Sigmoid colon (tissue), 7 donors: ENCODE results near the gene NSUN7. TPM values are rescaled to one million over a fixed set of nuclear protein-coding genes. Genes with fewer than 3 reads are reported as not detected.

Experiments
- DNase-seq: peaks from one replicate; pipeline ENCODE4 v3.0.0-alpha.2; 2019
- H3K27ac ChIP-seq, 4 donors: fragments of 200-600 bp; sonication (generic); one replicate each; pipeline ENCODE4 v1.5.1; 2016 to 2019; ENCODE audit warnings: mild to moderate bottlenecking in 1 of 4
- H3K27me3 ChIP-seq, 3 donors: fragments of 200-600 bp; sonication (generic); one replicate each; pipeline ENCODE4 v1.5.1; 2019; ENCODE audit warnings: mild to moderate bottlenecking in 1 of 3
- H3K36me3 ChIP-seq, 4 donors: fragments of 200-600 bp; sonication (generic); one replicate each; pipeline ENCODE4 v1.5.1; 2016 to 2019
- H3K4me1 ChIP-seq, 4 donors: fragments of 200-600 bp; sonication (generic); one replicate each; pipeline ENCODE4 v1.5.1; 2017 to 2019
- H3K4me3 ChIP-seq, 4 donors: fragments of 200-600 bp; sonication (generic); one replicate each; pipeline ENCODE4 v1.5.1; 2017 to 2019; ENCODE audit warnings: mild to moderate bottlenecking in 2 of 4, moderate library complexity in 1 of 4
- H3K9me3 ChIP-seq, 4 donors: fragments of 200-600 bp in 3 of 4; sonication (generic) in 3 of 4; one replicate each; pipeline versions ENCODE4 v1.5.1 to v1.6.1; 2013 to 2019
- EP300 ChIP-seq, 4 donors: sonication (generic); formaldehyde crosslinking; IDR thresholded peaks; one replicate each; pipeline ENCODE4 v1.6.1; 2017; ENCODE audit warnings: antibody characterized with exemption in 4 of 4
- POLR2A ChIP-seq, 2 donors: fragments of 450-650 bp; IDR thresholded peaks; one replicate each; pipeline ENCODE4 v1.6.1; 2016; ENCODE audit warnings: antibody characterized with exemption in 2 of 2, mild to moderate bottlenecking in 2 of 2, moderate library complexity in 2 of 2
- POLR2AphosphoS5 ChIP-seq, 4 donors: sonication (generic); formaldehyde crosslinking; IDR thresholded peaks; one replicate each; pipeline ENCODE4 v1.6.1; 2017; ENCODE audit warnings: antibody characterized with exemption in 4 of 4
- WGBS, 2 donors: extraction: QIAGEN DNeasy Blood & Tissue Kit; methylation state at CpG; one replicate each; pipeline ENCODE4 v1.1.7; 2013; 5-methylcytosine and 5-hydroxymethylcytosine counted together
- intact Hi-C: fragments of 100-400 bp; cut with DNase I; formaldehyde crosslinking; loops from one replicate; pipeline ENCODE4 v1.15.1; 2023
- polyA plus RNA-seq, 3 donors: library from polyadenylated mRNA; stranded (reverse); fragments of 200-250 nt; gene quantifications; one replicate each; pipeline ENCODE4 v1.2.3, GENCODE V29; 2013
- total RNA-seq, 4 donors: library from RNA; depleted of rRNA; stranded (reverse); fragments of >200 nt; gene quantifications; one replicate each; pipeline ENCODE4 v1.1.0, GENCODE V29; 2016
- TF ChIP-seq, protein P1 (sequence below), 4 experiments: fragments of 450-650 bp in 3 of 4; fragments of 200-600 bp in 1 of 4; IDR thresholded peaks; one replicate each; pipeline ENCODE4 v1.5.1; 2016 to 2019; ENCODE audit warnings: antibody characterized with exemption in 4 of 4, mild to moderate bottlenecking in 3 of 4, moderate library complexity in 2 of 4
- donor health status: healthy with polysubstance abuse.
- donor health status: Bipolar disorder and iron deficiency.
- donor health status: healthy.

The NSUN7 gene
- total and polyA plus RNA-seq, 7 donors, result 1.4 to 7.5 (median 3.6) TPM

DNA sequence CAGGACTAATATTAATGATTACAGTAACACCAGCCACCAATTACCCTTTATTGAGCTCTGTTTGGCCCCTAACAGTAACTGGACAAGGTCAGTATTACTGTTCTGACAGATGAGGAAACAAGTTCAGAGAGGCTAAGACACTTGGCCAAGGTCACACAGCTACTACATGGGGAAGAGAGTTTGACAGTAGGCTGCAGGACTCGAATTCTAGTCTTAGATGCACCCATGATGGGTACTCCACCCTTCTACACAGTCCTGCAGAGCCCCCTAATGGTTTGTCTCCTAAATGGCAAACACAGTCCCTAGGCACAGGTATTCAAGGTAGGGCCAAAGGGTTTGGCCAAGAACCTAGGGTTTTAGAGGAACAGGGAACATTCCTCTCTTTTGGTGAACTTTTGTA lies 93.9 kb downstream of the NSUN7 start:
- WGBS, 2 donors, result 88 to 100% methylated on average over 1 of the region's 1 CpG
- peaks cover 0 to 15% (median 3%) of the 10 kb centered on the region in 4 donors for H3K4me1 ChIP-seq
- H3K36me3 ChIP-seq, result no peaks in the 10 kb centered on the region
- no peaks in the 10 kb centered on the region for H3K27me3 ChIP-seq
- H3K4me3 ChIP-seq, result no peak overlapping the region
- TF ChIP-seq, protein P1, sequence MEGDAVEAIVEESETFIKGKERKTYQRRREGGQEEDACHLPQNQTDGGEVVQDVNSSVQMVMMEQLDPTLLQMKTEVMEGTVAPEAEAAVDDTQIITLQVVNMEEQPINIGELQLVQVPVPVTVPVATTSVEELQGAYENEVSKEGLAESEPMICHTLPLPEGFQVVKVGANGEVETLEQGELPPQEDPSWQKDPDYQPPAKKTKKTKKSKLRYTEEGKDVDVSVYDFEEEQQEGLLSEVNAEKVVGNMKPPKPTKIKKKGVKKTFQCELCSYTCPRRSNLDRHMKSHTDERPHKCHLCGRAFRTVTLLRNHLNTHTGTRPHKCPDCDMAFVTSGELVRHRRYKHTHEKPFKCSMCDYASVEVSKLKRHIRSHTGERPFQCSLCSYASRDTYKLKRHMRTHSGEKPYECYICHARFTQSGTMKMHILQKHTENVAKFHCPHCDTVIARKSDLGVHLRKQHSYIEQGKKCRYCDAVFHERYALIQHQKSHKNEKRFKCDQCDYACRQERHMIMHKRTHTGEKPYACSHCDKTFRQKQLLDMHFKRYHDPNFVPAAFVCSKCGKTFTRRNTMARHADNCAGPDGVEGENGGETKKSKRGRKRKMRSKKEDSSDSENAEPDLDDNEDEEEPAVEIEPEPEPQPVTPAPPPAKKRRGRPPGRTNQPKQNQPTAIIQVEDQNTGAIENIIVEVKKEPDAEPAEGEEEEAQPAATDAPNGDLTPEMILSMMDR (IDR thresholded peaks at IDR 0.05), result no peak
- TF ChIP-seq EP300 (IDR thresholded peaks at IDR 0.05) (no peak), POLR2A (IDR thresholded peaks at IDR 0.05) (no peak)
- no peaks in the 10 kb centered on the region for H3K9me3 ChIP-seq
- H3K27ac ChIP-seq, result no peak overlapping the region
- intact Hi-C loops, result loop anchor here (5.0 kb wide), 2 partner anchors 54 to 96 kb away; partner anchors contain the start of gene NSUN7
- peak; percentile 7 for DNase-seq

DNA sequence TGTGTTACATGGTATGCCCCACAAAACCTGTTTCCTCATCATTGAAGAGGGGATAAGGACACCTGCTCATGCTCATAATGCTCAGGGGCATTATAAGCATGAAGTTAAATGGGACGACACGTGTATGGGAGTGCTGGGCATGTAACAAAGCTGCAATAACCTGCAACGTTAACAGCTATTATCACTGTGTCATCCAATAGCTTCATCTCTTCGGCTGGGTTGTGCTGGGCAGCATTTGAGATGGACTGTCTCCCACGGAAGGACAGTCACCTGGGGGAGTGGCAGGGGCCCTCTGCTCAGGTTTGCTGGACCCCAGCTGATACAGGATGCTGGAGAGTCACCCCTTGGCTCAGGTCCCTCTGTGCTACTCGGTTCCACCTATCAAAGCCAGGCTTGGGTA lies 94.5 kb downstream of the NSUN7 start:
- intact Hi-C loops, result loop anchor here (5.0 kb wide), 2 partner anchors 53 to 97 kb away; partner anchors contain the start of gene NSUN7
- WGBS, 2 donors, result 88 to 89% methylated on average over 6 of the region's 6 CpGs

DNA sequence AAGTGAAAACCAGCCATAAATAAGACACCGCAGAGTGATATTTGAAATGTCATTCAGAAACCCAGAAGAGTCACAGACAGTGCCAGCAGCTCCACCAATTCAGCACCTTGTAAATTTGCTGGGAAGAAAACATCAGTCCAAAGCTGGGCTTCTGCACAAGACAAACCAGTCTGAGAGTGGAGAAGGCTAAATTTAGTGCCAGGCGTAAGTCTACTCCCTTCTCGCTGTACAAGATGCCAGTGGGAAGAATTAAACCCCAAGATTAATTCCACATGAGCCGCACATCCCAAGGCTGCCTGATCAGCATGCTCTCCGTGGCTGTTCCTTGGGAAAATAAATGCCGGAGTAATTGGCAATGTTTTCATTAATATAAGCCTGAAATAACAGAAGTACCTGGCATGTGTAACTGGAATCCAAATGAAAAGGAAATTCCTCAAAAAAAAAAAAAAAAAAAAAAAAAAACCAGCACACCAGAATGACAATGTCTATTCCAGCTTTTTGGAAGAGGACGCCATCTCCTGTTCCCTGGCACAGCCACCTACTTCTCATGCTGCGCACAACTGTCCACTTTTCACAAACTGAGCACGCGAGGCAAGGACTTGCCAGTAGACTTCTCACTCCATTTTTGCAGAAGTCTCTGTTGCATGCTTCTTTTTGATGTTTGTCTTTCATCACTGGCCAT lies 95.5 kb downstream of the NSUN7 start:
- H3K36me3 ChIP-seq, result no peaks in the 10 kb centered on the region
- no peaks in the 10 kb centered on the region for H3K9me3 ChIP-seq
- H3K27ac ChIP-seq, result peak overlapping the region in 2 of 4 donors; percentile 1 to 36
- no peaks in the 10 kb centered on the region for H3K27me3 ChIP-seq
- intact Hi-C loops, result no loop called here
- peaks cover 0 to 15% (median 3%) of the 10 kb centered on the region in 4 donors for H3K4me1 ChIP-seq
- DNase-seq, result peak; percentile 36
- no peak for TF ChIP-seq EP300 (IDR thresholded peaks at IDR 0.05)
- no peak for TF ChIP-seq POLR2A (IDR thresholded peaks at IDR 0.05)
- TF ChIP-seq, protein P1 (IDR thresholded peaks at IDR 0.05), result no peak
- no peak for TF ChIP-seq POLR2AphosphoS5 (IDR thresholded peaks at IDR 0.05)
- WGBS, 2 donors, result 91 to 97% methylated on average over 10 of the region's 10 CpGs
- H3K4me3 ChIP-seq, result no peak overlapping the region

More for the DNA sequence above, 94.5 kb downstream of the NSUN7 start:
- TF ChIP-seq EP300 (IDR thresholded peaks at IDR 0.05) (no peak), POLR2A (IDR thresholded peaks at IDR 0.05) (no peak), POLR2AphosphoS5 (IDR thresholded peaks at IDR 0.05) (no peak)
- TF ChIP-seq, protein P1 (IDR thresholded peaks at IDR 0.05), result no peak
- no peaks in the 10 kb centered on the region for H3K36me3 ChIP-seq
- no peaks in the 10 kb centered on the region for H3K9me3 ChIP-seq
- H3K27ac ChIP-seq, result no peak overlapping the region
- no peak overlapping the region for H3K4me3 ChIP-seq
- DNase-seq, result peak; percentile 54
- H3K27me3 ChIP-seq, result no peaks in the 10 kb centered on the region
- H3K4me1 ChIP-seq, result peaks cover 0 to 15% (median 3%) of the 10 kb centered on the region in 4 donors

DNA sequence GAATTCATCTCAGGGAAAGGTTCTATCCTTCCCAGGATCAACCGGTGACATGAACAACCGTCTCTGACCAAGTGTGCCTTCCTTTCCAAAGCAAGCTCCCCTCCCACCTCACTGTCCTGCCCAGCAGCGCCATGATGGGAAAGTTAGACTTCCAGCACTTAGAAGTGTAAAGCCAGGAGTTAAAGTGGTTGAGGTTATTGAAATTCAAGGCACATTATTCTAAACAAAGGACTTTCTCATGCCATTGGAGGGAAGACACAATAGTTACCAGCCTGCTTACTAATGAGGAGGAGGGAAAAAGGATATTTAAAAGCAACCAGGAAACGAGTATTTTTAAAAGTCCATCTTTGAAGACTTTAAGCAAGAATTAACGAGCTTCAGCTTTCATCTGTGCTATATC lies 96.8 kb downstream of the NSUN7 start:
- no peaks in the 10 kb centered on the region for H3K9me3 ChIP-seq
- no peaks in the 10 kb centered on the region for H3K36me3 ChIP-seq
- no peaks in the 10 kb centered on the region for H3K27me3 ChIP-seq
- no peak for DNase-seq
- H3K4me1 ChIP-seq, result peaks cover 0 to 15% (median 3%) of the 10 kb centered on the region in 4 donors
- intact Hi-C loops, result no loop called here
- H3K4me3 ChIP-seq, result no peak overlapping the region
- TF ChIP-seq, protein P1 (IDR thresholded peaks at IDR 0.05), result no peak
- TF ChIP-seq EP300 (IDR thresholded peaks at IDR 0.05) (no peak), POLR2A (IDR thresholded peaks at IDR 0.05) (no peak), POLR2AphosphoS5 (IDR thresholded peaks at IDR 0.05) (no peak)
- no peak overlapping the region for H3K27ac ChIP-seq
- WGBS, 2 donors, result 93 to 94% methylated on average over 5 of the region's 5 CpGs
